GM13977 (cell line): ENCODE results near the gene WDR13.

ENCODE experiments used
- DNase-seq: peaks from one replicate; pipeline ENCODE4 v3.0.0; 2012; ENCODE audit warnings: low spot score
- CTCF ChIP-seq: IDR thresholded peaks from 2 replicates; pipeline ENCODE4 v1.5.1; 2012; ENCODE audit warnings: mild to moderate bottlenecking, control low read depth; ENCODE audit not compliant: insufficient read depth; ENCODE audit errors: extremely low read depth, missing control alignments
- in situ Hi-C: fragments of 300-500 bp; cut with MboI; formaldehyde crosslinking; loops from one replicate; pipeline ENCODE4 v1.12.0; 2022; ENCODE audit warnings: low sequenced_read_pairs, low pct_unique_long_range_greater_than_20kb, mixed read lengths, inconsistent platforms; ENCODE audit not compliant: unreplicated experiment

Gene WDR13

GRCh38 chrX:48579259-48579658, 18.0 kb upstream of the WDR13 start:
- TF ChIP-seq CTCF: no peak
- in situ Hi-C loops: no loop called here
- DNase-seq: no peak

- TF ChIP-seq CTCF: no peak
- in situ Hi-C loops: no loop called here
- DNase-seq: no peak
Measured at GRCh38 chrX:48580662-48581061, 16.6 kb upstream of the WDR13 start.

GRCh38 chrX:48584698-48585097, 12.6 kb upstream of the WDR13 start:
- in situ Hi-C loops: no loop called here
- DNase-seq: no peak
- TF ChIP-seq CTCF: no peak

- no peak for TF ChIP-seq CTCF
- DNase-seq: no peak
- in situ Hi-C loops: no loop called here
Measured at GRCh38 chrX:48589482-48590162, 7.7 kb upstream of the WDR13 start.

- no peak for TF ChIP-seq CTCF
- in situ Hi-C loops: no loop called here
- no peak for DNase-seq
Measured at GRCh38 chrX:48590203-48591103, 6.8 kb upstream of the WDR13 start.

- in situ Hi-C loops: no loop called here
- DNase-seq: no peak
- TF ChIP-seq CTCF: no peak
Measured at GRCh38 chrX:48591255-48591791, 6.0 kb upstream of the WDR13 start.
